Activated naive CD4-positive, alpha-beta T cell treated with anti-CD3 and anti-CD28 coated beads, Interleukin-2, amount 50 U/mL, for 24 hours (primary cell): ENCODE results near the gene NMNAT3.

Experiments
- H3K27ac Mint-ChIP-seq: one replicate; pipeline ENCODE4 v1.8.0; 2021; ENCODE audit warnings: mild to moderate bottlenecking, mixed read lengths
- H3K27me3 Mint-ChIP-seq: one replicate; pipeline ENCODE4 v1.8.0; 2021; ENCODE audit warnings: mixed read lengths
- H3K36me3 Mint-ChIP-seq: one replicate; pipeline ENCODE4 v1.8.0; 2021; ENCODE audit warnings: mixed read lengths
- H3K4me1 Mint-ChIP-seq: one replicate; pipeline ENCODE4 v1.8.0; 2021; ENCODE audit warnings: mixed read lengths
- H3K4me3 Mint-ChIP-seq: one replicate; pipeline ENCODE4 v1.8.0; 2021; ENCODE audit warnings: mild to moderate bottlenecking, mixed read lengths
- H3K9me3 Mint-ChIP-seq: one replicate; pipeline ENCODE4 v1.8.0; 2021; ENCODE audit warnings: mixed read lengths

Gene NMNAT3

GRCh38 chr3:139677388-139678155, at the start of gene NMNAT3:
Gene NMNAT3 (minus strand): TSS chr3:139677972. CDS start chr3:139627724, 50,248 bp downstream.
- Mint-ChIP-seq H3K36me3 (no peaks in the 10 kb centered on the region), H3K27ac (no peak within 1 kb of the TSS), H3K27me3 (no peaks in the 10 kb centered on the region), H3K9me3 (no peaks in the 10 kb centered on the region), H3K4me3 (peak within 1 kb of the TSS; percentile 83), H3K4me1 (peaks cover 9% of the 10 kb centered on the region)

- Mint-ChIP-seq H3K27ac (no peak overlapping the region), H3K36me3 (no peaks in the 10 kb centered on the region)
These were observed 43.6 kb upstream of the NMNAT3 start for GRCh38 chr3:139721370-139721769.

GRCh38 chr3:139718415-139718814, 40.6 kb upstream of the NMNAT3 start:
- H3K4me3 Mint-ChIP-seq = no peak overlapping the region
- H3K36me3 Mint-ChIP-seq = no peaks in the 10 kb centered on the region

More at GRCh38 chr3:139721370-139721769, 43.6 kb upstream of the NMNAT3 start:
- Mint-ChIP-seq H3K4me1 (no peaks in the 10 kb centered on the region), H3K27me3 (peaks cover 7% of the 10 kb centered on the region), H3K9me3 (no peaks in the 10 kb centered on the region), H3K4me3 (no peak overlapping the region)

GRCh38 chr3:139716908-139717485, 39.2 kb upstream of the NMNAT3 start:
- Mint-ChIP-seq H3K27ac (no peak overlapping the region), H3K27me3 (peaks cover 6% of the 10 kb centered on the region), H3K36me3 (no peaks in the 10 kb centered on the region)

More at GRCh38 chr3:139718415-139718814, 40.6 kb upstream of the NMNAT3 start:
- Mint-ChIP-seq H3K27ac (no peak overlapping the region), H3K27me3 (peaks cover 3% of the 10 kb centered on the region), H3K9me3 (no peaks in the 10 kb centered on the region), H3K4me1 (no peaks in the 10 kb centered on the region)

GRCh38 chr3:139715743-139716360, 38.1 kb upstream of the NMNAT3 start:
- peaks cover 6% of the 10 kb centered on the region for H3K27me3 Mint-ChIP-seq
- H3K4me3 Mint-ChIP-seq = no peak overlapping the region
- no peak overlapping the region for H3K27ac Mint-ChIP-seq
- no peaks in the 10 kb centered on the region for H3K36me3 Mint-ChIP-seq
- H3K4me1 Mint-ChIP-seq = no peaks in the 10 kb centered on the region
- H3K9me3 Mint-ChIP-seq = no peaks in the 10 kb centered on the region

More at GRCh38 chr3:139716908-139717485, 39.2 kb upstream of the NMNAT3 start:
- H3K4me3 Mint-ChIP-seq = no peak overlapping the region
- no peaks in the 10 kb centered on the region for H3K9me3 Mint-ChIP-seq
- H3K4me1 Mint-ChIP-seq = no peaks in the 10 kb centered on the region

GRCh38 chr3:139715166-139715565, 37.4 kb upstream of the NMNAT3 start:
- Mint-ChIP-seq H3K27me3 (peaks cover 7% of the 10 kb centered on the region), H3K36me3 (no peaks in the 10 kb centered on the region), H3K4me1 (no peaks in the 10 kb centered on the region), H3K27ac (no peak overlapping the region), H3K4me3 (no peak overlapping the region), H3K9me3 (no peaks in the 10 kb centered on the region)

- Mint-ChIP-seq H3K36me3 (no peaks in the 10 kb centered on the region), H3K27ac (no peak overlapping the region), H3K27me3 (peaks cover 4% of the 10 kb centered on the region), H3K9me3 (no peaks in the 10 kb centered on the region), H3K4me3 (no peak overlapping the region), H3K4me1 (no peaks in the 10 kb centered on the region)
These were observed 32.4 kb upstream of the NMNAT3 start for GRCh38 chr3:139710212-139710611.

- no peaks in the 10 kb centered on the region for H3K36me3 Mint-ChIP-seq
- no peaks in the 10 kb centered on the region for H3K9me3 Mint-ChIP-seq
- no peak overlapping the region for H3K27ac Mint-ChIP-seq
- no peak overlapping the region for H3K4me3 Mint-ChIP-seq
- no peaks in the 10 kb centered on the region for H3K4me1 Mint-ChIP-seq
- H3K27me3 Mint-ChIP-seq = peaks cover 14% of the 10 kb centered on the region
These were observed 27.9 kb upstream of the NMNAT3 start for GRCh38 chr3:139705631-139706030.

GRCh38 chr3:139696314-139696604, 18.5 kb upstream of the NMNAT3 start:
- H3K4me3 Mint-ChIP-seq = no peak overlapping the region
- H3K4me1 Mint-ChIP-seq = no peaks in the 10 kb centered on the region
- no peaks in the 10 kb centered on the region for H3K36me3 Mint-ChIP-seq
- no peak overlapping the region for H3K27ac Mint-ChIP-seq
- H3K9me3 Mint-ChIP-seq = no peaks in the 10 kb centered on the region
- H3K27me3 Mint-ChIP-seq = peaks cover 2% of the 10 kb centered on the region

GRCh38 chr3:139695426-139696313, 17.9 kb upstream of the NMNAT3 start:
- Mint-ChIP-seq H3K4me1 (no peaks in the 10 kb centered on the region), H3K4me3 (no peak overlapping the region), H3K27ac (no peak overlapping the region), H3K36me3 (no peaks in the 10 kb centered on the region), H3K27me3 (peaks cover 2% of the 10 kb centered on the region), H3K9me3 (no peaks in the 10 kb centered on the region)

- peaks cover 2% of the 10 kb centered on the region for H3K27me3 Mint-ChIP-seq
- no peak overlapping the region for H3K4me3 Mint-ChIP-seq
- H3K4me1 Mint-ChIP-seq = no peaks in the 10 kb centered on the region
- no peak overlapping the region for H3K27ac Mint-ChIP-seq
- no peaks in the 10 kb centered on the region for H3K36me3 Mint-ChIP-seq
- H3K9me3 Mint-ChIP-seq = no peaks in the 10 kb centered on the region
These were observed 17.2 kb upstream of the NMNAT3 start for GRCh38 chr3:139695007-139695406.

GRCh38 chr3:139694542-139694941, 16.8 kb upstream of the NMNAT3 start:
- H3K4me1 Mint-ChIP-seq = no peaks in the 10 kb centered on the region
- H3K9me3 Mint-ChIP-seq = no peaks in the 10 kb centered on the region
- H3K36me3 Mint-ChIP-seq = no peaks in the 10 kb centered on the region
- H3K27me3 Mint-ChIP-seq = peaks cover 2% of the 10 kb centered on the region
- H3K27ac Mint-ChIP-seq = no peak overlapping the region
- no peak overlapping the region for H3K4me3 Mint-ChIP-seq

- Mint-ChIP-seq H3K9me3 (no peaks in the 10 kb centered on the region), H3K27ac (no peak overlapping the region), H3K36me3 (no peaks in the 10 kb centered on the region), H3K27me3 (peaks cover 7% of the 10 kb centered on the region), H3K4me1 (no peaks in the 10 kb centered on the region), H3K4me3 (no peak overlapping the region)
These were observed 13.8 kb upstream of the NMNAT3 start for GRCh38 chr3:139691619-139692018.

- no peak overlapping the region for H3K4me3 Mint-ChIP-seq
- peaks cover 8% of the 10 kb centered on the region for H3K27me3 Mint-ChIP-seq
- no peaks in the 10 kb centered on the region for H3K36me3 Mint-ChIP-seq
- H3K27ac Mint-ChIP-seq = no peak overlapping the region
- no peaks in the 10 kb centered on the region for H3K9me3 Mint-ChIP-seq
- no peaks in the 10 kb centered on the region for H3K4me1 Mint-ChIP-seq
These were observed 12.0 kb upstream of the NMNAT3 start for GRCh38 chr3:139689708-139690228.

GRCh38 chr3:139689122-139689521, 11.3 kb upstream of the NMNAT3 start:
- H3K27ac Mint-ChIP-seq = no peak overlapping the region
- no peaks in the 10 kb centered on the region for H3K4me1 Mint-ChIP-seq
- H3K27me3 Mint-ChIP-seq = peaks cover 8% of the 10 kb centered on the region
- H3K4me3 Mint-ChIP-seq = no peak overlapping the region
- H3K9me3 Mint-ChIP-seq = no peaks in the 10 kb centered on the region
- H3K36me3 Mint-ChIP-seq = no peaks in the 10 kb centered on the region
